ENCODE results near the gene DFFB. TPM values are rescaled to one million over a fixed set of nuclear protein-coding genes. Genes with fewer than 3 reads are reported as not detected.

Gene DFFB
- total and polyA plus RNA-seq, 2 of the 4 experiments (the other 2 are of a cell fraction): 6.5 to 7.3 TPM

DNA sequence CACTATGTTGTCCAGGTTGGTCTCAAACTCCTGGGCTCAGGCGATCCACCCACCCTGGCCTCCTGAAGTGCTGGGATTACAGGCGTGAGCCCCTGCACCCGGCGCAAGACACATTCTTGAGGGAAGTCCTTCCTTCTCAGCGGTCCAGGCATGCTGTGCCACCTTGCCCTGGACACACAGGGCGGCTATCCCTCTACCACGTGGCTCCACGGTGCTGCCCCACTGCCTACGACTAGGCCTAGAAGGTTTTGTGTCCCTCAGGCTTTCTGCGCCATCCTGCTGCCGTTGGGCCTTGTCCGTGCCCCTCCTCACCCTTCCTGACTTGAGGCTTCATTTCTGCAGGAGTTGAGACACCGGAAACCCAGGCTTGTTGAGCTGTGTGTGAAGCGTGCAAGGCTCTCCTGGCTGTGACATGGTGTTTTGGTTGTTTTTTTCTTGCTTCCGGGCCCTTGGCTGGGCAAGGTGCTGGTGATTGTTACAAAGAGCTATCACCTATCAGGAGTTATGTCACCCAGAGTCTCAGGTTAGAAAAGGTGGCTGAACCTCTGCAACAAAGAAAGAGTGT, 28.9 kb downstream of the DFFB start:
- Histone ChIP-seq H3K23ac (ENCODE audit: low read depth, low read length) (no peak overlapping the region), H4K5ac (ENCODE audit: low read depth, low read length) (no peak overlapping the region), H3K9ac (ENCODE audit: low read depth, low read length) (no peak overlapping the region), H3K9me3 (ENCODE audit: control insufficient read depth, insufficient read depth, low read length) (no peaks in the 10 kb centered on the region), H3K4me2 (ENCODE audit: low read depth, low read length) (no peak overlapping the region), H2BK15ac (ENCODE audit: low read depth, low read length) (no peak overlapping the region), H3K56ac (ENCODE audit: extremely low read depth, insufficient read depth, low read length) (no peak overlapping the region), H4K8ac (ENCODE audit: low read depth in 2 of 2, low read length in 2 of 2) (no peak overlapping the region), H2BK5ac (ENCODE audit: low read depth, low read length, poor library complexity, severe bottlenecking) (no peak overlapping the region), H2AFZ (replicated peaks; ENCODE audit: low read length, poor library complexity) (no peak overlapping the region), H3K4me3 (ENCODE audit: insufficient read depth, low read depth, low read length) (no peak overlapping the region), H3K79me1 (ENCODE audit: low read depth in 1 of 2, low read length in 2 of 2) (peaks cover 0 to 5% of the 10 kb centered on the region in 2 experiments; a peak in 3 of 4 replicates), H2BK120ac (ENCODE audit: low read depth, low read length) (no peak overlapping the region), H3K4ac (ENCODE audit: low read depth, low read length) (no peak overlapping the region), H3K14ac (replicated peaks; ENCODE audit: low read depth, low read length) (no peak overlapping the region), H3K18ac (ENCODE audit: low read depth, low read length) (no peak overlapping the region), H2BK20ac (ENCODE audit: low read depth, low read length) (no peak overlapping the region), H4K91ac (ENCODE audit: insufficient read depth, low read depth, low read length) (no peak overlapping the region), H4K20me1 (ENCODE audit: insufficient read depth, low read length) (no peaks in the 10 kb centered on the region), H3K27ac (ENCODE audit: insufficient read depth, low read length) (no peak overlapping the region), H3K36me3 (ENCODE audit: control insufficient read depth, insufficient read depth, low read length) (peaks cover 36% of the 10 kb centered on the region), H3K4me1 (ENCODE audit: control insufficient read depth, insufficient read depth, low read length) (no peaks in the 10 kb centered on the region), H3K27me3 (ENCODE audit: control insufficient read depth, insufficient read depth, low read length) (no peaks in the 10 kb centered on the region), H2AK5ac (ENCODE audit: low read depth, low read length) (no peak overlapping the region), H3K9me1 (ENCODE audit: insufficient read depth, low read length) (no peaks in the 10 kb centered on the region; the same call in 1 of the 2 replicates), H2AK9ac (replicated peaks; ENCODE audit: low read depth, low read length, poor library complexity) (no peak overlapping the region)
- in situ Hi-C loops (cut with MboI; ENCODE audit: low sequenced_read_pairs) (no loop called here), dilution Hi-C loops (cut with HindIII; ENCODE audit: low sequenced_read_pairs, unreplicated experiment) (no loop called here), intact Hi-C loops (cut with micrococcal nuclease) (no loop called here)
- no TSS peak for BruUV-seq (replicated peaks)
- CTCF ChIA-PET: interaction anchor here (0.7 kb wide), 1 partner anchor 31 kb away, joined by 4 read pairs; no protein-coding TSS in a partner anchor
- DNase-seq (no peak), ATAC-seq (ENCODE audit: low read depth) (no peak)
- POLR2A ChIA-PET (ENCODE audit: unreplicated experiment): no interaction called here
- 91% methylated on average over 6 of the region's 15 CpGs; no CpG with 5 or more reads in 1 of the 2 experiments for WGBS, 2 experiments (ENCODE audit: extremely low coverage in 2 of 2, insufficient read length in 1 of 2)
- TF ChIP-seq, protein P1, sequence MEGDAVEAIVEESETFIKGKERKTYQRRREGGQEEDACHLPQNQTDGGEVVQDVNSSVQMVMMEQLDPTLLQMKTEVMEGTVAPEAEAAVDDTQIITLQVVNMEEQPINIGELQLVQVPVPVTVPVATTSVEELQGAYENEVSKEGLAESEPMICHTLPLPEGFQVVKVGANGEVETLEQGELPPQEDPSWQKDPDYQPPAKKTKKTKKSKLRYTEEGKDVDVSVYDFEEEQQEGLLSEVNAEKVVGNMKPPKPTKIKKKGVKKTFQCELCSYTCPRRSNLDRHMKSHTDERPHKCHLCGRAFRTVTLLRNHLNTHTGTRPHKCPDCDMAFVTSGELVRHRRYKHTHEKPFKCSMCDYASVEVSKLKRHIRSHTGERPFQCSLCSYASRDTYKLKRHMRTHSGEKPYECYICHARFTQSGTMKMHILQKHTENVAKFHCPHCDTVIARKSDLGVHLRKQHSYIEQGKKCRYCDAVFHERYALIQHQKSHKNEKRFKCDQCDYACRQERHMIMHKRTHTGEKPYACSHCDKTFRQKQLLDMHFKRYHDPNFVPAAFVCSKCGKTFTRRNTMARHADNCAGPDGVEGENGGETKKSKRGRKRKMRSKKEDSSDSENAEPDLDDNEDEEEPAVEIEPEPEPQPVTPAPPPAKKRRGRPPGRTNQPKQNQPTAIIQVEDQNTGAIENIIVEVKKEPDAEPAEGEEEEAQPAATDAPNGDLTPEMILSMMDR (conservative IDR thresholded peaks at IDR 0.05; ENCODE audit: low read depth, low read length): no peak
- no peak for TF ChIP-seq RCOR1 (IDR thresholded peaks at IDR 0.05; ENCODE audit: insufficient replicate concordance, low read length)
- no peak for TF ChIP-seq BHLHE40 (IDR thresholded peaks at IDR 0.05; ENCODE audit: low read depth, low read length)
- TF ChIP-seq CEBPB (IDR thresholded peaks at IDR 0.05; ENCODE audit: low read depth, low read length): no peak
- TF ChIP-seq NFE2L2 (IDR thresholded peaks at IDR 0.05; ENCODE audit: low read depth, low read length): no peak
- no peak for TF ChIP-seq SMC3 (IDR thresholded peaks at IDR 0.05; ENCODE audit: low read depth, low read length)
- no peak for TF ChIP-seq USF2 (IDR thresholded peaks at IDR 0.05; ENCODE audit: low read depth, low read length)
